Lower lobe of right lung (tissue), 2 donors: ENCODE data around the gene PKM. TPM values are rescaled to one million over a fixed set of nuclear protein-coding genes. Genes with fewer than 3 reads are reported as not detected.
"Not testable (repeated sequence)": the region's sequence is repeated elsewhere in the genome, so short reads cannot be mapped to it uniquely, and the experiment has no call there.

Experiments used
- ATAC-seq, 2 donors: fragments of 200-7000 bp; cut with Tn5 transposase; one replicate each; pipeline ENCODE4 v1.9.1; 2020 to 2022; ENCODE audit warnings: mild to moderate bottlenecking in 2 of 2, moderate library complexity in 2 of 2
- DNase-seq: peaks from one replicate; pipeline ENCODE4 v3.0.0-alpha.2; 2020
- H3K27ac ChIP-seq: fragments of 200-600 bp; one replicate; pipeline ENCODE4 v1.8.0; 2022
- H3K27me3 ChIP-seq: fragments of 200-600 bp; one replicate; pipeline ENCODE4 v1.8.0; 2022; ENCODE audit warnings: low read depth
- H3K36me3 ChIP-seq: fragments of 200-600 bp; one replicate; pipeline ENCODE4 v1.8.0; 2022; ENCODE audit warnings: mild to moderate bottlenecking
- H3K4me1 ChIP-seq: fragments of 200-600 bp; one replicate; pipeline ENCODE4 v1.8.0; 2022
- H3K4me3 ChIP-seq: fragments of 200-600 bp; one replicate; pipeline ENCODE4 v1.8.0; 2022; ENCODE audit warnings: mild to moderate bottlenecking
- H3K9me3 ChIP-seq: fragments of 200-600 bp; one replicate; pipeline ENCODE4 v1.8.0; 2022
- intact Hi-C: fragments of 100-400 bp; cut with DNase I; formaldehyde crosslinking; loops from one replicate; pipeline ENCODE4 v1.11.0; 2022
- total RNA-seq: library from RNA; stranded (reverse); fragmentation: NEBNext Ultra II Directional; extraction: Animal tissue kit (Norgen Biotek cat#: 25700); gene quantifications from one replicate; pipeline ENCODE4 v1.2.1, GENCODE V29; 2021
- TF ChIP-seq, protein P1 (sequence below): fragments of 200-600 bp; IDR thresholded peaks from one replicate; pipeline ENCODE4 v1.8.0; 2022; ENCODE audit warnings: antibody characterized with exemption, mild to moderate bottlenecking
- donor health status: DM: no; HTN: yes; CAD: no; lungs with severe emphysema.

PKM gene
- total RNA-seq, 1 donor from 2014 or later, result 443 TPM

DNA sequence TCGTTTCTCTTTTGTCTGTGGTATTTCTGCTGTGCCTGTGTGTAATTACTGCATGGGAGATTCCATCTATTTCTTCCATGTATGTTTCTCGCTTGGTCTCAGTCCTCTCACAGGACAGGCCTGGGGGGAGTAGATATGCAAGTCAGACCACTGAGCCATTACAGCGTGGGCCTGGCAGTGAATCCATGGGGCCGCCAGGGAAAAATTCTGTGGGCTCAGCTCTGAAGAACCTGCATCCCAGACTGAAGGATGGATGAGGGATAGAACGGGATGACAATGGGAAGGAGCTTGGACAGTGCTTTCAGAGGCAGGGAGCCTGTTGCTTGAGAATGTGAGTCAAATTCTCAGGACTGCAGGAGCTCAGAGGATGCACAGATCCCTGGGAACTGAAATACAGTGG lies 58.2 kb downstream of the PKM start:
- intact Hi-C loops, result no loop called here
- DNase-seq (no peak), ATAC-seq (no peak)

DNA sequence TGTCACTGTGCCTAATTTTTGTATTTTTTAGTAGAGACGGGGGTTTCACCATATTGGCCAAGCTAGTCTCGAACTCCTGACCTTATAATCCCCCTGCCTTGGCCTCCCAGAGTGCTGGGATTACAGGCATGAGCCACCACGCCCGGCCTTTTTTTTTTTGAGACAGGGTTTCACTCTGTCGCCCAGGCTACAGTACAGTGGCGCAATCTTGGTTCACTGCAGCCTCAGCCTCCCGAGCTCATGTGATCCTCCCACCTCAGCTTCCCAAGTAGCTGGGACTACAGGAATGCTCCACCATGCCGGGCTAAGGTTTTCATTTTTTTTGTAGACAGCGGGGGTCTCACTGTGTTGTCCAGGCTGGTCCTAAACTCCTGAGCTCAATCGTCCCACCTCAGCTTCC lies 59.0 kb downstream of the PKM start:
- H3K36me3 ChIP-seq, H3K27me3 ChIP-seq, H3K27ac ChIP-seq, intact Hi-C loops, H3K4me3 ChIP-seq, H3K9me3 ChIP-seq, ATAC-seq, DNase-seq: not testable (repeated sequence)
- peaks cover 19% of the 10 kb centered on the region for H3K4me1 ChIP-seq

More for the DNA sequence above, 58.2 kb downstream of the PKM start:
- Histone ChIP-seq H3K9me3 (no peaks in the 10 kb centered on the region), H3K4me1 (peaks cover 13% of the 10 kb centered on the region), H3K27ac (no peak overlapping the region), H3K36me3 (no peaks in the 10 kb centered on the region), H3K4me3 (no peak overlapping the region), H3K27me3 (no peaks in the 10 kb centered on the region)
- TF ChIP-seq, protein P1, sequence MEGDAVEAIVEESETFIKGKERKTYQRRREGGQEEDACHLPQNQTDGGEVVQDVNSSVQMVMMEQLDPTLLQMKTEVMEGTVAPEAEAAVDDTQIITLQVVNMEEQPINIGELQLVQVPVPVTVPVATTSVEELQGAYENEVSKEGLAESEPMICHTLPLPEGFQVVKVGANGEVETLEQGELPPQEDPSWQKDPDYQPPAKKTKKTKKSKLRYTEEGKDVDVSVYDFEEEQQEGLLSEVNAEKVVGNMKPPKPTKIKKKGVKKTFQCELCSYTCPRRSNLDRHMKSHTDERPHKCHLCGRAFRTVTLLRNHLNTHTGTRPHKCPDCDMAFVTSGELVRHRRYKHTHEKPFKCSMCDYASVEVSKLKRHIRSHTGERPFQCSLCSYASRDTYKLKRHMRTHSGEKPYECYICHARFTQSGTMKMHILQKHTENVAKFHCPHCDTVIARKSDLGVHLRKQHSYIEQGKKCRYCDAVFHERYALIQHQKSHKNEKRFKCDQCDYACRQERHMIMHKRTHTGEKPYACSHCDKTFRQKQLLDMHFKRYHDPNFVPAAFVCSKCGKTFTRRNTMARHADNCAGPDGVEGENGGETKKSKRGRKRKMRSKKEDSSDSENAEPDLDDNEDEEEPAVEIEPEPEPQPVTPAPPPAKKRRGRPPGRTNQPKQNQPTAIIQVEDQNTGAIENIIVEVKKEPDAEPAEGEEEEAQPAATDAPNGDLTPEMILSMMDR, result no peak

DNA sequence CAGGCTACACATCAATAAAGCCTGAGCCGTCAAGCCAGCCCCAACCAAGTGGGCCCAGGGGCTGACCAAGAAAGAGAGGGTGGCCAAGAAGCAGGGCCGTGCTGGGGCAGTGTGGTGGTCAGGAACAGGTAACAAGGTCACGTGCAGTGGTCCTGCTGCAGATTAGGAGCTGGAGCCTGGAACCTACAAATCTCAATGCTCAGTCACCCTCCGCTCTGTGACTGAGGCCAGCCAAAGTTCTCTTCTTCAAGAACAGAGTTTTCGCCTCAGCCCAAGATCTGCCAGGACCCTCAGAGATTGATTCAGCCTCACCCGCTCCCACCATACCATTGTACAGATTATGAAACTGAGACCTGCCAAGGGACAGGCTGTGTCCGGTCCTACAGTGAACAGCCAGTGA lies 60.3 kb downstream of the PKM start:
- no peak overlapping the region for H3K4me3 ChIP-seq
- no peak for DNase-seq
- no peaks in the 10 kb centered on the region for H3K27me3 ChIP-seq
- intact Hi-C loops, result no loop called here
- no peak overlapping the region for H3K27ac ChIP-seq
- ATAC-seq, result no peak
- H3K36me3 ChIP-seq, result no peaks in the 10 kb centered on the region
- no peaks in the 10 kb centered on the region for H3K9me3 ChIP-seq
- H3K4me1 ChIP-seq, result peaks cover 19% of the 10 kb centered on the region
- TF ChIP-seq, protein P1, result no peak

DNA sequence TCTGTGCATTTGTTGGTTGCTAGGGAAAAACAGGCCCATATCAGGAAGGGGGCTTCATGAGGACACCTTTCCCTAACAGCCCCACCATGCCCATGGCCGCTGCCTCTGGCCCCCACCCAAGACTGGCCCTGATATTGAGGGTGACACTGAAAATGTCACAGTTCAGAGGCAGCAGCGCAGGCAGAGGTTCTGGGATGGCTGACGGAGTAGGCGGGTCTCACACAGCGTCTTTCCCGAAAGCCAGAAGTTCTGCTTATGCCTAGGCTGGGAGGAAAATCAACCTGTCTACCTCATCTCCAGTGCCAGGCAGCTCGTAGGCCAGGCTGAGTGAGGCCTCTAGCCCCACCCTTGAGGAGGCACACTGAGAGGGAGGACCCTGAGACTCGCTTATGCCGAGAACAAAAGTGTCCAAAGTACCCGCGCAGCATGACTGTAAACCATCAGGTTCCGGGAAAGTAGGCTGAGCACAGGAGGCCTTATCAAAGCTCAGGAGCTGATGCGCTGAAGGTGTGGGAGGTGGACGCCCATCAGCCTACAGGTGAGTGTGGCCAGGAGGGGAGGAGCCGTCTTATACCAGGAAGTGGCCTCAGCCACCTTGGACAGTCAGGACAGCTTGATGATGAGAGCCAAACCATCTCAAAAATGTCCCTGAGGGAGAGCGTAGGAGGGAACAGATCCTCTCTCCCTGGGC lies 60.9 kb downstream of the PKM start:
- Histone ChIP-seq H3K4me3 (no peak overlapping the region), H3K4me1 (peaks cover 19% of the 10 kb centered on the region), H3K27ac (no peak overlapping the region), H3K27me3 (no peaks in the 10 kb centered on the region), H3K9me3 (no peaks in the 10 kb centered on the region), H3K36me3 (no peaks in the 10 kb centered on the region)
- ATAC-seq (peak in 1 of 2 donors; percentile 35), DNase-seq (no peak)
- intact Hi-C loops, result no loop called here
- TF ChIP-seq, protein P1, result no peak

DNA sequence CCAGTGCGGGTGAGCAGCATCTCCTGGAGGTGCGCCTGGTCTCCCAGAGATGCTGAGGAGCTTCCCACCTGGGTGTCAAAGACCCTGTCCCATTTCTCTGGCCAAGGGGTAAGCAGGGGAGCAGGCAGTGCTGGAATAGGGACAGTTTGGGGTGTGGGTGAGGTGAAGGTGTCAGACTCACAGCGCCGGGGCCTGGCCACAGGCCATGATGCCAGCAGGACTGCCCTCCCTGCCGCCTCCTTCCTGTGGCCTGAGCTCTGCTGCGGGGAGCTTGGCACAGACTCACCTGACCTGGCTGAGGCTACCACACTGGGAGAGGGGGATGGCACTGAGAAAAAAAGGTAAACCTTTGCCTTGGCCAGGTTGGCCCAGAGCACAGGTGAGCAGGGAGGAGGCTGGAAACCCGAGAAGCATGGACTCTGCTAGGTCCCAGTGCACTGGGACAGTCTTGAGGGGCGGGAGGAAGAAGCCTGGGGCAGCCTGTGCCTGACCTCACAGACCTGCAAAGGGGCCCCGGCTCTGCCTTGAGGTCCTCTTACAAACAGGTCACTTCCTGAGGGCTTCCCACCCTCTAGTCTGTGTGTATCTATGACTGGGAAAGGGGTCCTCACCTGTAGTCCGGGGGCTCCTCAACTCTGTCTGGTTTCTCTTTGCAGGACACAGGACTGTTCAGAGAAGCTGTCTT lies 61.6 kb downstream of the PKM start:
- intact Hi-C loops, result no loop called here
- peak overlapping the region; percentile 11 for H3K27ac ChIP-seq
- TF ChIP-seq, protein P1, result no peak
- peaks cover 19% of the 10 kb centered on the region for H3K4me1 ChIP-seq
- H3K9me3 ChIP-seq, result no peaks in the 10 kb centered on the region
- no peaks in the 10 kb centered on the region for H3K36me3 ChIP-seq
- ATAC-seq (peak; percentile 13 to 19), DNase-seq (no peak)
- H3K27me3 ChIP-seq, result no peaks in the 10 kb centered on the region
- H3K4me3 ChIP-seq, result no peak overlapping the region

DNA sequence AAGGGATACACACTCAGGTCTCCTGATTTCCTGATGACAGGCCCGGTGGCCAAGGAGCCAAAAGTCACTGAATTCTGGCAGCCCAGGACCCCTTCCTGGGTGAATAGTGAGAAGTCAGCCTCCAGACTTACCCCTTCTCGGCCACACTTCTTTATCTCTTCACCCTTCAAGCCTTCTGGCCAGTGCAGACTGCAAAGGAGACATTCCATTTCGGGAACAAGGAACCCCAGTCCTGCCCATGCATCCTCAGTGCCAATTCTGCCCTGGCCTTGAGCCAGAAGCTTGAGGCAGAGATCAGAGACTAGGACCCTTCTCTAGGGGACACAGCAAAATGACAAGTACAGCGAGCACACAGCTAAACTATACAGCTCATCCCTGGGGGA lies 62.2 kb downstream of the PKM start:
- Histone ChIP-seq H3K9me3 (no peaks in the 10 kb centered on the region), H3K4me1 (peaks cover 19% of the 10 kb centered on the region), H3K27me3 (no peaks in the 10 kb centered on the region), H3K4me3 (no peak overlapping the region), H3K36me3 (no peaks in the 10 kb centered on the region), H3K27ac (peak overlapping the region; percentile 56)
- ATAC-seq, result peak in 1 of 2 donors; percentile 11
- intact Hi-C loops, result no loop called here
- DNase-seq, result no peak
- TF ChIP-seq, protein P1, result no peak
